Frontal cortex (tissue), 4 donors: ENCODE measurements around the gene SUCNR1. TPM values are rescaled to one million over a fixed set of nuclear protein-coding genes. Genes with fewer than 3 reads are reported as not detected.
"Not testable (repeated sequence)": the region's sequence is repeated elsewhere in the genome, so short reads cannot be mapped to it uniquely, and the experiment has no call there.

Source experiments
- DNase-seq, 2 donors: peaks; one replicate each; pipeline ENCODE4 v3.0.0; 2012; ENCODE audit warnings: low spot score in 2 of 2
- FAIRE-seq: peaks from 2 replicates; lab custom pipeline; 2012; peaks lifted over from hg19 to GRCh38; lab: Jason Lieb, UNC
- total RNA-seq: library from RNA; depleted of rRNA; stranded (reverse); fragments of >200 nt; gene quantifications from one replicate; pipeline ENCODE4 v1.2.3, GENCODE V29; 2014
- donor health status: control.
- donor health status: control.
- donor health status: control.

Gene SUCNR1
- 0.41 TPM for total RNA-seq

GRCh38 chr3:151873398-151873797, at the start of gene SUCNR1:
Gene SUCNR1 (plus strand): TSS chr3:151873643. CDS start chr3:151879893, 6,250 bp downstream.
- no peak for DNase-seq
- FAIRE-seq, result no peak

DNA sequence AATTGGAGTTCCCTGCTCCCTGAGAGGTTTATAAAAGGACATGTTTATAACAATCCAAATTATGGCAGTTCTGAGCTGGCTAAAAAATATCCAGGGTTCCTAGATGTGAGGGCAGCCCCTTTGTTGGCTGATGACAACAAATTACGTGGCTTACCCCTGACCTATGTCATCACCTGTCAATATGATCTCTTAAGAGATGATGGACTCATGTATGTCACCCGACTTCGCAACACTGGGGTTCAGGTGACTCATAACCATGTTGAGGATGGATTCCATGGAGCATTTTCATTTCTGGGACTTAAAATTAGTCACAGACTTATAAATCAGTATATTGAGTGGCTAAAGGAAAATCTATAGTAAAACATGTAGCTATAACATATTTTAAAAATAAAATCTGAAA, 45.6 kb upstream of the SUCNR1 start:
- DNase-seq (no peak), FAIRE-seq (no peak)

- FAIRE-seq, result no peak
- DNase-seq, result no peak
These were observed 37.5 kb upstream of the SUCNR1 start for GRCh38 chr3:151835751-151836525.

GRCh38 chr3:151837057-151837456, 36.4 kb upstream of the SUCNR1 start:
- no peak for FAIRE-seq
- DNase-seq, result no peak

DNA sequence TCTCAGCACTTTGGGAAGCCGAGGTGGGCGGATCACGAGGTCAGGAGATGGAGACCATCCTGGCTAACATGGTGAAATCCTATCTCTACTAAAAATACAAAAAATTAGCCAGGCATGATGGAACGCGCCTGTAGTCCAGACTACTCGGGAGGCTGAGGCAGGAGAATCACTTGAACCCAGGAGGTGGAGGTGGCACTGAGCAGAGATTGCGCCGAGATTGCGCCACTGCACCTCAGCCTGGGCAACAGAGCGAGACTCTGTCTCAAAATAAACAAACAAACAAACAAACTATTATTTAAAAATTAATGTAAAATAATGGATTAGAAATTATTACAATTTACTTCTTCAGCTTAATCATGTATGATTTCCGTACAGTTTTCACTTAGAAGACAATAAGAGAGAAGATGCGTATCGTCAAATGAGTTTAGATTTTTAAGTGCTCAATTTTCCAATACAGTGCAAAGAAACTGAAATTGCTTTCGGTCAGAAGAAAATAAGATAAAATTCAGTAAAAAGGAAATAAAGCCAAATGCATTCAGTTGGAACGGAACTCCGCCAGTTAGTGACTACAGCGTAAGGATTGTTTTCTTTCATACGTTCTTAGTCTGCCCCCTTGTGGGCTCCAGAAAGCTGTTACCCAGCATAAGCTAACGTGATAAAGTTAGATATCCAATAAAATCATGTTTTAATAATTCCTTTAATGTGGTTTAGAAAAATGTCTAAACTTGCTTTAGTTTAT, 34.7 kb upstream of the SUCNR1 start:
- FAIRE-seq (peak; percentile 69), DNase-seq (peak; percentile 6 to 32)

DNA sequence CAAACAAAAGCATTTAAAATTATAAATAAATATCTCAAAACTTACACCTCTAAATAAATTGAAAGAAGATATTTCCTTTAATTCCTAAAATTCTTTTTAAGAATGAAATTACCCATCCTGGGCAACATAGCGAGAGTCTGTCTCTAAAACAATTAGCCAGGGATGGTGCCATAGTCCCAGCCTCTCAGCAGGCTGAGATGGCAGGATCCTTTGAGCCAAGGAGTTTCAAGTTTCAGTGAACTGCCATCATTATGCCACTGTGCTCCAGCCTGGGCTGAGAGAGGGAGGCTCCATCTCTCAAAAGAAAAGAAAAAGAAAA, 34.2 kb upstream of the SUCNR1 start:
- FAIRE-seq (no peak), DNase-seq (no peak)

DNA sequence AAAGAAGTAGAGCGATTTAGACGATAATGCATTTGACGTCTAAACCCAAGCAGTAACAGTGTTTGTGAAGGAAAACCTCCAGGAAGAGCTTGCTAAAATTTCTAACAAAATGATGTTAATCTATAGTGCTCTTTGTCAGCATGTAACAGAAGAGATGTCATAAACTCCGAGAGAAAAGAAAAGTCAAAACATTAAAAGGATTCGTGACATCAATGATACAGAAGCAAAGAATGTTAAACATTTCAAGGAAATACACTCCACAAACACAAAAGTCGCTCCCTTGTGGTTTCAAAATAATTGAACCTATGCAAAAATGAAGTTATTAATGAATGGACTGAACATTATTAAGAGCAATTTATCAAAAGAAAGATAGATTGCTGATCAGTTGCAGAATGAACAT, 31.6 kb upstream of the SUCNR1 start:
- DNase-seq, result no peak
- no peak for FAIRE-seq

DNA sequence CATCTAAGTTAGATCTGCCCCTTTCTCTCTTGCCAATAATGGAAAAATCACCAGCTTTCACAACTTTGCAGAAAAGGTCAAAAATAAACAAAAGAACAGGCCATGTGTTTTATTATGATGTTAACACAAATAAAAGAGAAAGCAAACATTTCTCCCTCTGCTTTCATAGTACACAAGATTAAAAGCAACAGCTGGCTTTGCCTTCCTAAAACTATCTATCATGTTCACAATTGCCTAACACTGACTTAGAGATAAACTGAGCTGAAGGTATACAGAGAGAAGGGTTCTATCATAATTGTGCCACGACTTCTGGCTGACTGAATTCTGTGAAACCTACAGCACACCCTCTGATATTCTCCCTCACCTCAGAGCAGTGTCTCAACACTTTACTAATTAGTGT, 30.2 kb upstream of the SUCNR1 start:
- FAIRE-seq (no peak), DNase-seq (no peak)

DNA sequence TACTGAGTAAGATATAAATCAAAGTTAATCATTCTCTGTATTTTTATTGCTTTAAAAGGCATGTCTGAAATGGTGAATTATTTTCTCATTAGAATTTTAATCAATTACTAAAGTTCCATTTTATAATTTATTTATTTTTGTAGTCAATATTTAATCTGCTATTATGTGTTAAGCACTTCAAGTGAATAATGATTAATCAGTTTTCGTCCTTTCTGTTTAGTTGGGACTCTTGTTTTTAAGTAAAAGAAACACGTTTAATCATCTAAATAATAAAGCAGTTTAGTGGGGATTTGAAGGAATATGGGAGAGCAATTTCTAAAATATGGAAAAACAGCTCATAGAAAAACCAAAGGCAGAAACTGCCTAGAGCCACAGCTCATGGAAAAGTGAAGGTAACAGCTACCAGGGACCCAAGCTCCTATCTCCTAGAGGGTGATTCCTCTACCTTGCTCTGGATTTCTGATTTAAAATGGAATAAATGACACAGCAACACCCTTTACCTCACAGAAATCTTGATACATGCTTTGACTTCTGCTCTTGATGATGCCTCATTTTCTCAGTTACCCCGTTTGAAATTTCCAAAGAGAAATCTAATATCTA, 28.0 kb upstream of the SUCNR1 start:
- FAIRE-seq (no peak), DNase-seq (no peak)

- not testable (repeated sequence) for FAIRE-seq, DNase-seq
These were observed 23.4 kb upstream of the SUCNR1 start for GRCh38 chr3:151850065-151850464.

- FAIRE-seq (no peak), DNase-seq (no peak)
These were observed 21.2 kb upstream of the SUCNR1 start for GRCh38 chr3:151852074-151852811.

GRCh38 chr3:151856118-151856517, 17.3 kb upstream of the SUCNR1 start:
- DNase-seq (no peak), FAIRE-seq (no peak)

DNA sequence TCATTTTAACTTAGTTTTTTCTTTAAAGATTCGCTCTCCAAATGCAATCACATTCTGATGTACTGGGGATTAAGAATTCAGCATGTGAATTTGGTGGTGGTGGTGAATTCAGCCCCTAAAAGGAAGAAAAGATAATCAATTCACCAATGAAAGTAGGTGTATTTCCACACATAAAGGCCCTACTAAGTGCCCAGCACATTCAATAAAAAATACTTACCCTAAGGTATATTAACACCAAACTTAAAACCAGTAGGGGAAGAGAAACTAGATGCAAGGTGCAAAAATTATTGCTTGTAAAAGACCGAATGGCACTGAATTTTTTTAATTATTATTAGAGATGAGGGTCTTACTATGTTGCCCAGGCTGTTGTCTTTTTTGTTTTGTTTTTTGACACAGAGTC, 16.8 kb upstream of the SUCNR1 start:
- FAIRE-seq (no peak), DNase-seq (no peak)

DNA sequence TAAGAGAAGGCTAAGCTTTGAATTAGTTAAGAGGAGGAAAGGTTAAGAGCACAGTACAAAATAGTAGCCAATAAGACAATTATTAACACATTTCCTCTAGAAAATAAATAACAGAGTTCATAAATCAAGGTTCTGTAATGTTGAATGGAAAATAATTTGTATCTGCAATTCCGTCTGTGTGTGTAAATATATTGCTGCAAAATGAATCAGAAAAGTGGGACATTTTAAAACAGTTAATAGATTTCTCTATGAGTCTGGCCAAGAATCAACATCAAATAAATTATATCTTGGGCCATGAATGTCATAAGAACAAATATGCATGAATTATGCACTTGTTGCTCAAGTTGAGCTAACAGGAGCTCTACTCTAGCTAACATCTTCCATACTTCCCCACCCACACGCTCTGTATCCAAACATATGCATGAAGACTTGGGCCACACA, 14.2 kb upstream of the SUCNR1 start:
- FAIRE-seq, result no peak
- no peak for DNase-seq

GRCh38 chr3:151859905-151860304, 13.5 kb upstream of the SUCNR1 start:
- no peak for FAIRE-seq
- DNase-seq, result no peak

DNA sequence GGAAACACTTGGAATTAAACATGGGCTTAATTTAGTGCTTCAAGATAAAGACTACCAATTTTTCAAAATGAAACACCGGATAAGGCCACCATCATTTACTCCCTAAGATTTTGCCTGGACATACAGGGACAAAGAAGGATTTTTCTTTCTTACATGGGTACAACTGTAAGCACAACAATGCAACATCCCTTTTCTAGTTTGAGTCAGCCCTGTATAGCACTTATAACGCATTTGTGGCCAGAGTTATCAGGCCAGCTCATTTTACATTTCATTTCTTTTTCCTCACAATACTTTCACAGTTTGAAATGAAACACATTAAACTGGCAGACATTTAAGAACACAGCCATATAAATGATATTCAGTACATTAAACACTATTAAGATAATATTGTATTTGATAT, 9.8 kb upstream of the SUCNR1 start:
- no peak for DNase-seq
- no peak for FAIRE-seq

- no peak for DNase-seq
- FAIRE-seq, result no peak
These were observed 8.9 kb upstream of the SUCNR1 start for GRCh38 chr3:151864423-151865101.

DNA sequence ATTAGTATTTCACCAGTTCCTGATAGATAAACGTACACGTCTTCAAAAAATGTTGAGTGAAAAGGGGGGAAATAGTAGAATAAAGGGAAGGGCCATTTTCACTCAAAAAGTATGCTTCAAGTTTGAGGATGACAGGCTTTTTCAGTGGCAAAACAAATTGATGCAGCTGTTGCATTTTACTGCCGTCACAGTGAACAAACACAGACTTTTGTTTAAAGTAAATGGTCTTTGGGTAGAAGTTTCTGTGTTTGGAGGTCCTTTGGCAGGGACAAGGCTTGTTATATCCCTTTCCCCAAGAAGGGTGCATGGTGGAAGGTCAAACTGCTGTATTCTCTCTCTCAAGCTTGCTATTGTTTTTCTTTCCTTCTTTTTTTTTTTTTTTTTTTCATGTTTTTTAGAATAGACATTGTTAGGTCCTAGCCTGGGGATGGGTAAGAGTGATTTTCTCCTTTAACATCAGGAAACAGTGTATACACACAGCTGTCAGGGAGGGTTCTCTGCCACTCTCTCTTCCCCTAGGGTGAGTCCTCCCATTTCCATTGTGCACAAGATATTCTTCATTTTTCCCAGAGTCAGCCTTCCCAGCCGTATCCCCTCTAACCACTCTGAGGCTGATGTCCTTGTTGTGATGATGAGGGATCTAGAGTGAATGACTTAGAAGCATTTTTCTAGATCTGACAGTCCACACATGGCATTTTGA, 6.6 kb upstream of the SUCNR1 start:
- FAIRE-seq (no peak), DNase-seq (no peak)

DNA sequence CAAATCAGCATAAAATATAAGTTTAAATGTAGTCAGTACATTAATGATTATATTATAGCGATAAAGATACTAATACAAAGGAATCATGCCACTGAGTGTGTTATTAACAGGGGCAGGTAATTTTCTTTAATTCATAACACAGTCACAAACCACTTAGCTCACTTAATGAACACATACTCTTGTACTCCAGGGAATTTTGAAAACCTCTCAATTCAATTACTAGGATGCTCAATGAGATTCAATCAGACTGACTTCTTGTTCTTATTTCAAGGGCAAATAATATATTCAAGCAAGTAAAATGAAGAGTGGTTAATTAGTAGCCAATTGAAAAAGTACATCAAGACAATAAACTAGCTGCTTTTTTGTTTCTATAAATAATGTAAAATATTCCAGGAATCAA, 5.8 kb upstream of the SUCNR1 start:
- DNase-seq (no peak), FAIRE-seq (no peak)
